Liver (tissue), 9 donors: ENCODE data around the gene SEC14L5. TPM values are rescaled to one million over a fixed set of nuclear protein-coding genes. Genes with fewer than 3 reads are reported as not detected.
A peak's percentile ranks its signal among the peaks of the same experiment; 100 is the strongest.

ENCODE experiments used
- DNase-seq: peaks from one replicate; pipeline ENCODE4 v3.0.0-alpha.2; 2017; ENCODE audit warnings: low spot score
- H3K27ac ChIP-seq, 2 donors: one replicate each; pipeline ENCODE4 v1.7.0; 2013; ENCODE audit warnings: inconsistent platforms in 2 of 2, low read length in 2 of 2, control low read depth in 1 of 2, low read depth in 1 of 2, mild to moderate bottlenecking in 1 of 2
- H3K27me3 ChIP-seq, 4 donors: one replicate each; pipeline versions ENCODE4 v1.6.1 to v1.7.0; 2013; ENCODE audit warnings: low read length in 3 of 4, inconsistent platforms in 1 of 4, mild to moderate bottlenecking in 1 of 4, moderate library complexity in 1 of 4; ENCODE audit not compliant: control insufficient read depth in 4 of 4, insufficient read depth in 4 of 4
- H3K36me3 ChIP-seq, 4 donors: one replicate each; pipeline versions ENCODE4 v1.6.1 to v1.7.0; 2013; ENCODE audit warnings: low read length in 3 of 4, mild to moderate bottlenecking in 3 of 4, low read depth in 1 of 4, moderate library complexity in 1 of 4; ENCODE audit not compliant: control insufficient read depth in 4 of 4, insufficient read depth in 3 of 4
- H3K4me1 ChIP-seq, 4 donors: one replicate each; pipeline versions ENCODE4 v1.6.1 to v1.7.0; 2013; ENCODE audit warnings: low read length in 3 of 4, mild to moderate bottlenecking in 3 of 4, moderate library complexity in 1 of 4; ENCODE audit not compliant: control insufficient read depth in 4 of 4, insufficient read depth in 4 of 4
- H3K4me3 ChIP-seq, 3 donors: one replicate each; pipeline versions ENCODE4 v1.6.1 to v1.7.0; 2013; ENCODE audit warnings: low read length in 3 of 3, control low read depth in 1 of 3, low read depth in 1 of 3, mild to moderate bottlenecking in 1 of 3
- H3K9ac ChIP-seq, 2 donors: one replicate each; pipeline ENCODE4 v1.7.0; 2013; ENCODE audit warnings: low read length in 2 of 2, mild to moderate bottlenecking in 2 of 2, moderate library complexity in 2 of 2, control low read depth in 1 of 2, low read depth in 1 of 2
- H3K9me3 ChIP-seq, 4 donors: one replicate each; pipeline versions ENCODE4 v1.6.1 to v1.7.0; 2013; ENCODE audit warnings: low read length in 3 of 4; ENCODE audit not compliant: control insufficient read depth in 4 of 4
- ATF3 ChIP-seq: IDR thresholded peaks from 2 replicates; pipeline ENCODE4 v1.6.1; 2016; ENCODE audit warnings: antibody characterized with exemption
- CTCF ChIP-seq: fragments of 150-350 bp; IDR thresholded peaks from 2 replicates; pipeline ENCODE4 v1.5.1; 2017; ENCODE audit warnings: improper control_type of control experiment, low read depth, low read length; ENCODE audit not compliant: missing input control
- EGR1 ChIP-seq, 2 donors: IDR thresholded peaks; 2 replicates each; pipeline ENCODE4 v1.6.1; 2016 to 2018; ENCODE audit warnings: antibody characterized with exemption in 2 of 2, low read depth in 2 of 2
- FOXA2 ChIP-seq: IDR thresholded peaks from 2 replicates; pipeline ENCODE4 v1.6.1; 2016; ENCODE audit warnings: antibody characterized with exemption
- GABPA ChIP-seq, 2 donors: IDR thresholded peaks in 1 of 2; conservative IDR thresholded peaks in 1 of 2; 2 replicates each; pipeline ENCODE4 v1.6.1; 2016; ENCODE audit warnings: antibody characterized with exemption in 2 of 2, mild to moderate bottlenecking in 1 of 2, moderate library complexity in 1 of 2
- JUND ChIP-seq, 2 donors: IDR thresholded peaks; 2 replicates each; pipeline ENCODE4 v1.6.1; 2016; ENCODE audit warnings: antibody characterized with exemption in 2 of 2
- MAX ChIP-seq: IDR thresholded peaks from 2 replicates; pipeline ENCODE4 v1.6.1; 2016; ENCODE audit warnings: antibody characterized with exemption
- NR2F2 ChIP-seq: IDR thresholded peaks from 2 replicates; pipeline ENCODE4 v1.6.1; 2016; ENCODE audit warnings: antibody characterized with exemption
- RAD21 ChIP-seq, 2 donors: IDR thresholded peaks; 2 replicates each; pipeline ENCODE4 v1.6.1; 2016; ENCODE audit warnings: antibody characterized with exemption in 2 of 2, mild to moderate bottlenecking in 2 of 2
- RXRA ChIP-seq, 2 donors: IDR thresholded peaks; 2 replicates each; pipeline ENCODE4 v1.6.1; 2017 to 2018; ENCODE audit warnings: antibody characterized with exemption in 2 of 2, mild to moderate bottlenecking in 1 of 2
- SP1 ChIP-seq: IDR thresholded peaks from 2 replicates; pipeline ENCODE4 v1.6.1; 2018; ENCODE audit warnings: antibody characterized with exemption, mild to moderate bottlenecking
- TAF1 ChIP-seq: conservative IDR thresholded peaks from 2 replicates; pipeline ENCODE4 v1.6.1; 2016; ENCODE audit warnings: antibody characterized with exemption, mild to moderate bottlenecking
- YY1 ChIP-seq: IDR thresholded peaks from 2 replicates; pipeline ENCODE4 v1.6.1; 2016; ENCODE audit warnings: antibody characterized with exemption, mild to moderate bottlenecking
- WGBS: extraction: QIAGEN DNeasy Blood & Tissue Kit; methylation state at CpG from one replicate; pipeline ENCODE4 v1.1.7; 2013; 5-methylcytosine and 5-hydroxymethylcytosine counted together
- polyA plus RNA-seq, 2 donors: library from polyadenylated mRNA; stranded (reverse) in 1 of 2; unstranded in 1 of 2; fragments of 200-250 nt in 1 of 2; fragments of >200 nt in 1 of 2; fragmentation: Nextera tagmentation in 1 of 2; extraction: Ambion mirVana in 1 of 2; gene quantifications; one replicate each; pipeline versions ENCODE4 v1.2.1 to v1.2.3, GENCODE V29; 2013 to 2015
- total RNA-seq, 2 donors: library from RNA; depleted of rRNA; stranded (reverse); fragments of >200 nt; gene quantifications; one replicate each; pipeline ENCODE4 v1.2.3, GENCODE V29; 2014
- donor health status: healthy.
- donor health status: healthy.
- donor health status: healthy.
- donor health status: healthy.
- donor health status: healthy.

The SEC14L5 gene
- total and polyA plus RNA-seq, 4 donors = 0.03 to 0.65 (median 0.12) TPM

GRCh38 chr16:4942481-4942880 is 15.6 kb upstream of the SEC14L5 start (continued):
- TF ChIP-seq NR2F2 (no peak), SP1 (no peak), GABPA (IDR thresholded peaks at IDR 0.05 in 1 of 2, conservative IDR thresholded peaks at IDR 0.05 in 1 of 2) (no peak), FOXA2 (no peak), RAD21 (IDR thresholded peaks at IDR 0.05) (no peak), MAX (no peak), CTCF (no peak), EGR1 (IDR thresholded peaks at IDR 0.05; ENCODE audit: low read depth in 2 of 2) (no peak), YY1 (no peak), TAF1 (no peak)

- H3K27me3 ChIP-seq = no peaks in the 10 kb centered on the region
- no peak overlapping the region for H3K9ac ChIP-seq
- 36% methylated on average over 20 of the region's 20 CpGs for WGBS
These were observed 13.5 kb upstream of the SEC14L5 start for GRCh38 chr16:4944333-4945281.

More at GRCh38 chr16:4944333-4945281, 13.5 kb upstream of the SEC14L5 start:
- Histone ChIP-seq H3K4me1 (peaks cover 4 to 15% (median 10%) of the 10 kb centered on the region in 4 donors), H3K27ac (peak overlapping the region; percentile 47 to 57), H3K9me3 (no peaks in the 10 kb centered on the region), H3K36me3 (no peaks in the 10 kb centered on the region), H3K4me3 (no peak overlapping the region)
- peak in 1 of 2 donors; percentile 82 for TF ChIP-seq JUND (IDR thresholded peaks at IDR 0.05)
- TF ChIP-seq ATF3 = peak; percentile 32
- TF ChIP-seq TAF1 = no peak
- TF ChIP-seq RXRA (IDR thresholded peaks at IDR 0.05) = peak in 1 of 2 donors; percentile 42
- peak in 1 of 2 donors; percentile 50 for TF ChIP-seq RAD21 (IDR thresholded peaks at IDR 0.05)
- TF ChIP-seq CTCF = no peak
- peak; percentile 27 for TF ChIP-seq FOXA2
- DNase-seq = peak; percentile 51
